Hepatocyte (in vitro differentiated cells): ENCODE measurements around the gene MAP6.

Source experiments
- CTCF ChIP-seq: fragments of 200-600 bp; sonication (generic); IDR thresholded peaks from 2 replicates; pipeline ENCODE4 v1.5.1; 2016; ENCODE audit warnings: antibody characterized with exemption, mild to moderate bottlenecking; ENCODE audit not compliant: poor library complexity
- EZH2 ChIP-seq: fragments of 200-600 bp; sonication (generic); IDR thresholded peaks from 2 replicates; pipeline ENCODE4 v1.6.1; 2016; ENCODE audit warnings: antibody characterized with exemption, mild to moderate bottlenecking, borderline replicate concordance

GRCh38 chr11:75563501-75563977 lies 105.3 kb downstream of the MAP6 start:
- no peak for TF ChIP-seq CTCF
- no peak for TF ChIP-seq EZH2
